PC-9 (cell line): ENCODE measurements around the gene FLT4. TPM values are rescaled to one million over a fixed set of nuclear protein-coding genes. Genes with fewer than 3 reads are reported as not detected.

ENCODE experiments used
- BruUV-seq: library from RNA; stranded (reverse); fragments of 400-500 nt; replicated peaks from 2 replicates; lab custom pipeline; 2021; lab: Mats Ljungman, UMichigan
- CTCF ChIA-PET: fragments of 300-600 bp; sonication (Branson Sonifier 250); formaldehyde crosslinking; loops from one replicate; lab custom pipeline; 2022; ENCODE audit warnings: antibody characterized with exemption; lab: Charles Lee
- POLR2A ChIA-PET: fragments of 300-600 bp; sonication (Branson Sonifier 250); formaldehyde crosslinking; loops from one replicate; lab custom pipeline; 2022; ENCODE audit warnings: antibody characterized with exemption; ENCODE audit not compliant: unreplicated experiment; lab: Charles Lee
- DNase-seq, 2 experiments: peaks; one replicate each; pipeline versions ENCODE4 v3.0.0 to v3.0.0-alpha.2; 2015 to 2022; ENCODE audit warnings: mixed read lengths in 1 of 2
- H2AFZ ChIP-seq: fragments of 200-600 bp; sonication (generic); 2 replicates; pipeline ENCODE4 v1.8.1; 2017; ENCODE audit warnings: antibody characterized with exemption
- H3F3A ChIP-seq: fragments of 200-600 bp; sonication (generic); 2 replicates; pipeline ENCODE4 v1.8.1; 2017; ENCODE audit warnings: antibody characterized with exemption, mild to moderate bottlenecking, low read depth; ENCODE audit not compliant: insufficient read depth
- H3K27ac ChIP-seq: fragments of 200-600 bp; sonication (generic); 2 replicates; pipeline ENCODE4 v1.6.1; 2016; ENCODE audit warnings: mixed run types
- H3K27me3 ChIP-seq: fragments of 200-600 bp; sonication (generic); 2 replicates; pipeline ENCODE4 v1.6.1; 2016; ENCODE audit warnings: low read depth, mixed run types; ENCODE audit not compliant: insufficient read depth
- H3K36me3 ChIP-seq: fragments of 200-600 bp; sonication (generic); 2 replicates; pipeline ENCODE4 v1.6.1; 2016; ENCODE audit warnings: low read depth, mixed run types
- H3K4me1 ChIP-seq: fragments of 200-600 bp; sonication (generic); replicated peaks from 2 replicates; pipeline ENCODE4 v1.6.1; 2016; ENCODE audit warnings: mixed run types; ENCODE audit not compliant: insufficient read depth
- H3K4me2 ChIP-seq: fragments of 200-600 bp; sonication (generic); 2 replicates; pipeline ENCODE4 v1.6.1; 2017; ENCODE audit warnings: mixed run types
- H3K4me3 ChIP-seq: fragments of 200-600 bp; sonication (generic); 2 replicates; pipeline ENCODE4 v1.6.1; 2016; ENCODE audit warnings: mixed run types
- H3K79me2 ChIP-seq: fragments of 200-600 bp; sonication (generic); 2 replicates; pipeline ENCODE4 v1.6.1; 2017; ENCODE audit warnings: low read depth, mixed run types
- H3K9me2 ChIP-seq: fragments of 200-600 bp; sonication (generic); 2 replicates; pipeline ENCODE4 v1.8.1; 2017; ENCODE audit warnings: mild to moderate bottlenecking; ENCODE audit not compliant: insufficient read depth
- H3K9me3 ChIP-seq: fragments of 200-600 bp; sonication (generic); 2 replicates; pipeline ENCODE4 v1.8.1; 2016; ENCODE audit warnings: low read depth; ENCODE audit not compliant: insufficient read depth
- H4K20me1 ChIP-seq: fragments of 200-600 bp; sonication (generic); 2 replicates; pipeline ENCODE4 v1.8.1; 2017; ENCODE audit not compliant: insufficient read depth
- EZH2 ChIP-seq: fragments of 200-600 bp; sonication (generic); IDR thresholded peaks from 2 replicates; pipeline ENCODE4 v1.8.0; 2017; ENCODE audit warnings: antibody characterized with exemption, low read depth
- intact Hi-C: fragments of 100-400 bp; cut with micrococcal nuclease; formaldehyde crosslinking; loops from one replicate; pipeline ENCODE4 v1.10.0; 2022; ENCODE audit not compliant: unreplicated experiment
- total RNA-seq: library from RNA; stranded (reverse); gene quantifications from 2 replicates; pipeline ENCODE4 v1.2.3, GENCODE V29; 2021
- TF ChIP-seq, protein P1 (sequence below): fragments of 200-600 bp; sonication (generic); conservative IDR thresholded peaks from 2 replicates; pipeline ENCODE4 v1.6.1; 2017; ENCODE audit warnings: mixed run types, antibody characterized with exemption, mild to moderate bottlenecking, moderate library complexity

FLT4 gene
- total RNA-seq, 1 experiment from 2014 or later = not detected

DNA sequence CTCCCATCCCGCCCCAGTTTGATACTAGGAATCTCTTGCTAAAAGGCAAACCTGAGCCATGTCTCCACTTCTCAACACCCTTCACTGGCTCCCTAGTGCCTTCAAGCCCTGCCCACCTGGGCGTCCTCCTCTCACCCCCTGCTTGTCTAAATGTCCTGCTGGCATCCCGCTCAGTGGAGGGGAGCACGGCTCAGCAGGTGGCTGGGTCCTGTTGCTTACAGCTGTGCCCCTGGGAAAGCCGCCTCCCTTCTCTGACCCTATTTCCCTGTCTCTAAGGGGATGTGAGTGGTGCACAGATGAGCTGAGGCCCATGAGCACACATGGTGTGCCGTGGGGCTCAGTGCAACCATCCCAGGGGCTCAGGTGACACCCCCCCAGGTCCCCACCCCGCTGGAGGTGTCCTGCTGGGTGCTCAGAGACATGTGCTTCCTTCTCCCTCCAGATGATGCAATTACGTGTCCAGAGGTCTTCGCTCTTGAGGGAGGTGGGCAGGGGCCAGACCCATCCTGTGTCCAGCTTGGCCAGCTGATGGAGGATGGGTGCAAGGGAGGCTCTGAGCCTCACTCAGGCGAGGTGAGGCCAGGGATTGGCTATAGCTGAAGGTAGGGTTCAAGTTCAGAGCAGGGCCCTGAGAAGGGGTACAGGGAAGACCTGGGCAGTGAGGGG lies 24.1 kb downstream of the FLT4 start:
- ChIA-PET CTCF (no interaction called here), POLR2A (interaction anchor here (0.6 kb wide), 1 partner anchor 191 kb away, joined by 4 read pairs; no protein-coding TSS in a partner anchor)
- BruUV-seq = no TSS peak

DNA sequence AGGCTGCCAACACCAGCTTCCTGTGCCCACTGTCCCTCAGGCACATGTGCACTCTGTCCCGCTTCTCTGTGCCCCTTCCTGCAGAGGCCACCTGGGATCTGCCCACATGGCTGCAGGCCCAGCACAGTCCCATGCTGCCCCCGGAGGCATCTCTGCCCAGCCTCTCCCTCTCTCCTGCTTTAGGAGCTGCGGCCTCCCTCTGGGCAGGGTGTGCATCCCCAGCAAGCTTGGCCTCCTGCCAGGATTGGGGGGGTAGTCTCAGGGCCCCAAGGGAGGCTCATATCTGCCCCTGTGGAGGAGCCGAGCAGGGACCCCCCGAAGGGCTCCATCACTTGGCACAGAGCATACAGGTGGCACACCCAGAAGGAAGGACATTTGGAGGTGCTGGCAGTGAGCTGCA lies 24.8 kb downstream of the FLT4 start:
- Histone ChIP-seq H3K4me3 (no peak overlapping the region), H3K9me3 (no peaks in the 10 kb centered on the region), H3K9me2 (no peaks in the 10 kb centered on the region), H2AFZ (no peak overlapping the region), H4K20me1 (no peaks in the 10 kb centered on the region), H3F3A (no peaks in the 10 kb centered on the region), H3K36me3 (no peaks in the 10 kb centered on the region), H3K27me3 (peaks cover 53% of the 10 kb centered on the region), H3K27ac (no peak overlapping the region), H3K79me2 (no peaks in the 10 kb centered on the region), H3K4me2 (no peak overlapping the region), H3K4me1 (no peaks in the 10 kb centered on the region)
- TF ChIP-seq, protein P1, sequence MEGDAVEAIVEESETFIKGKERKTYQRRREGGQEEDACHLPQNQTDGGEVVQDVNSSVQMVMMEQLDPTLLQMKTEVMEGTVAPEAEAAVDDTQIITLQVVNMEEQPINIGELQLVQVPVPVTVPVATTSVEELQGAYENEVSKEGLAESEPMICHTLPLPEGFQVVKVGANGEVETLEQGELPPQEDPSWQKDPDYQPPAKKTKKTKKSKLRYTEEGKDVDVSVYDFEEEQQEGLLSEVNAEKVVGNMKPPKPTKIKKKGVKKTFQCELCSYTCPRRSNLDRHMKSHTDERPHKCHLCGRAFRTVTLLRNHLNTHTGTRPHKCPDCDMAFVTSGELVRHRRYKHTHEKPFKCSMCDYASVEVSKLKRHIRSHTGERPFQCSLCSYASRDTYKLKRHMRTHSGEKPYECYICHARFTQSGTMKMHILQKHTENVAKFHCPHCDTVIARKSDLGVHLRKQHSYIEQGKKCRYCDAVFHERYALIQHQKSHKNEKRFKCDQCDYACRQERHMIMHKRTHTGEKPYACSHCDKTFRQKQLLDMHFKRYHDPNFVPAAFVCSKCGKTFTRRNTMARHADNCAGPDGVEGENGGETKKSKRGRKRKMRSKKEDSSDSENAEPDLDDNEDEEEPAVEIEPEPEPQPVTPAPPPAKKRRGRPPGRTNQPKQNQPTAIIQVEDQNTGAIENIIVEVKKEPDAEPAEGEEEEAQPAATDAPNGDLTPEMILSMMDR = no peak
- TF ChIP-seq EZH2 = no peak
- intact Hi-C loops = no loop called here
- ChIA-PET CTCF (interaction anchor here (0.6 kb wide), 1 partner anchor 57 kb away, joined by 6 read pairs; no protein-coding TSS in a partner anchor), POLR2A (interaction anchor here (0.6 kb wide), 1 partner anchor 191 kb away, joined by 4 read pairs; no protein-coding TSS in a partner anchor)
- no peak for DNase-seq
- BruUV-seq = no TSS peak

More for the DNA sequence above, 24.1 kb downstream of the FLT4 start:
- intact Hi-C loops = no loop called here
- Histone ChIP-seq H3F3A (no peaks in the 10 kb centered on the region), H3K4me3 (no peak overlapping the region), H3K36me3 (no peaks in the 10 kb centered on the region), H4K20me1 (no peaks in the 10 kb centered on the region), H3K79me2 (no peaks in the 10 kb centered on the region), H3K4me2 (no peak overlapping the region), H3K9me2 (no peaks in the 10 kb centered on the region), H3K9me3 (no peaks in the 10 kb centered on the region), H3K27ac (no peak overlapping the region), H2AFZ (no peak overlapping the region), H3K27me3 (peaks cover 53% of the 10 kb centered on the region), H3K4me1 (no peaks in the 10 kb centered on the region)
- TF ChIP-seq, protein P1 = no peak
- no peak for TF ChIP-seq EZH2
- no peak for DNase-seq

DNA sequence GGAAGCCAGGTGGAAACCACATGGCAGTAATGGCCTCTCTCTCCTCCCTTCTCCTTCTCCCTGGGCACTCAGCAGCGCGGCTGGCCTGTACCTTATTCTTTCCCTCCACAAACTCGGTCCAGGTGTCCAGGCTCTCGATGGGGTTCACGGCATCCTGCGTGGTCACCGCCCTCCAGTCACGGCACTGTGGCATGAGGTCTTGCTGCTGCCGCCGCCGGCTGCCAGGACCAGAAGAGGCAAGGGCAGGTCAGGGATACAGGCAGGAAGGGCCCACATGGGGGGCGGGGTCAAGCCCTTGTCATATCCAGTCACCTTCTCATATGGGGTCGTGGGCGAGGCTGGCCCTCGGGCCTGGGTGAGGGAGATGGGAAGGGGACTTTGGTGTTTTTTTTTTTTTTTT lies 25.6 kb downstream of the FLT4 start:
- H3K27me3 ChIP-seq = peaks cover 50% of the 10 kb centered on the region
- no peak overlapping the region for H2AFZ ChIP-seq
- no peak overlapping the region for H3K4me3 ChIP-seq
- no peak for DNase-seq
- ChIA-PET CTCF (interaction anchor here (0.6 kb wide), 1 partner anchor 56 kb away, joined by 6 read pairs; no protein-coding TSS in a partner anchor), POLR2A (no interaction called here)
- no peaks in the 10 kb centered on the region for H3K36me3 ChIP-seq
- H3F3A ChIP-seq = no peaks in the 10 kb centered on the region
- no peaks in the 10 kb centered on the region for H4K20me1 ChIP-seq
- TF ChIP-seq EZH2 = no peak
- TF ChIP-seq, protein P1 = no peak
- H3K79me2 ChIP-seq = no peaks in the 10 kb centered on the region
- H3K27ac ChIP-seq = no peak overlapping the region
- BruUV-seq = no TSS peak
- no peaks in the 10 kb centered on the region for H3K4me1 ChIP-seq
- no peak overlapping the region for H3K4me2 ChIP-seq
- intact Hi-C loops = no loop called here
- H3K9me3 ChIP-seq = no peaks in the 10 kb centered on the region
- H3K9me2 ChIP-seq = no peaks in the 10 kb centered on the region
